H54 (cell line): ENCODE measurements around the gene EWSR1.

ENCODE experiments used
- DNase-seq: peaks from one replicate; pipeline ENCODE4 v3.0.0; 2011; ENCODE audit warnings: low spot score, mixed read lengths; ENCODE audit not compliant: insufficient read length
- FAIRE-seq: peaks from 3 replicates; lab custom pipeline; 2011; peaks lifted over from hg19 to GRCh38; lab: Jason Lieb, UNC
- POLR2A ChIP-seq: IDR thresholded peaks from 2 replicates; pipeline ENCODE4 v1.6.1; 2011; ENCODE audit warnings: low read depth, mild to moderate bottlenecking, low read length

The EWSR1 gene

DNA sequence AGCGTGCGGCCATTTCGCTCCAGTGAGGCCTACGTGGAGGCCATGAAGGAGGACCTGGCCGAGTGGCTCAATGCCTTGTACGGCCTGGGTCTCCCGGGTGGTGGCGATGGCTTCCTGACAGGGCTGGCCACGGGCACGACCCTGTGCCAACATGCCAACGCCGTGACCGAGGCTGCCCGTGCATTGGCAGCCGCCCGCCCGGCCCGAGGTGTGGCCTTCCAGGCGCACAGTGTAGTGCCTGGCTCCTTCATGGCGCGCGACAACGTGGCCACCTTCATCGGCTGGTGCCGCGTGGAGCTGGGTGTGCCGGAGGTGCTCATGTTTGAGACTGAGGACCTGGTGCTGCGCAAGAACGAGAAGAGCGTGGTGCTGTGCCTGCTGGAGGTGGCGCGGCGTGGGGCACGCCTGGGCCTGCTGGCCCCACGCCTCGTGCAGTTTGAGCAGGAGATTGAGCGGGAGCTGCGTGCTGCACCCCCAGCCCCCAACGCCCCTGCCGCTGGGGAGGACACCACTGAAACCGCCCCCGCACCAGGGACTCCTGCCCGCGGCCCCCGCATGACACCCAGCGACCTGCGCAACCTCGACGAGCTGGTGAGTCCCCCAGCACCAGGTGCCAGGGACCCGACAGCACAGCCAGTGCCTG is 40.2 kb downstream of the EWSR1 start:
- no peak for TF ChIP-seq POLR2A
- no peak for DNase-seq
- no peak for FAIRE-seq

DNA sequence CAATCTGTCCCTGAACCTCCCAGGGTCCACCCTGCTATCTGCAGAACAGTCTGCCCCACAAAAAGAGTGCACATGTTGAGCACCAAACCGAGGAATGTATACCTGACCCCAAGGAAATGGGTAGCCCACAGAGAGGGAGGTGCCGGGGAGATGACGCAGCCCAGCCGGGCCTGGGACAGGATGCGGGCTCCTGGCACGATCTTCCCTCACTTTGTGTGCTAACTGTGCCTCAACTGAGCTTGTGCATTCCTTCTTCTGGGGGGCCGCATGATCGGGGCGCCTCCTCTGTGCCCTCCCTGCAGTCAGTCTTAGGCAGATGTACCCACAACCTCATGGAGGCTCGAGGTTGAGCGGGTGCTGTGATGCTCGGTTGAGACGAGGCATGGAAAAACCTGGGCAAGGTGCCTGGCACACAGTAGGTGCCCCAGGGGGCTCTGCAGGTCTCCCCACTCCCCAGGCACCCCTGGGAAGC is 40.8 kb downstream of the EWSR1 start:
- FAIRE-seq (no peak), DNase-seq (peak; percentile 82)
- TF ChIP-seq POLR2A = no peak

DNA sequence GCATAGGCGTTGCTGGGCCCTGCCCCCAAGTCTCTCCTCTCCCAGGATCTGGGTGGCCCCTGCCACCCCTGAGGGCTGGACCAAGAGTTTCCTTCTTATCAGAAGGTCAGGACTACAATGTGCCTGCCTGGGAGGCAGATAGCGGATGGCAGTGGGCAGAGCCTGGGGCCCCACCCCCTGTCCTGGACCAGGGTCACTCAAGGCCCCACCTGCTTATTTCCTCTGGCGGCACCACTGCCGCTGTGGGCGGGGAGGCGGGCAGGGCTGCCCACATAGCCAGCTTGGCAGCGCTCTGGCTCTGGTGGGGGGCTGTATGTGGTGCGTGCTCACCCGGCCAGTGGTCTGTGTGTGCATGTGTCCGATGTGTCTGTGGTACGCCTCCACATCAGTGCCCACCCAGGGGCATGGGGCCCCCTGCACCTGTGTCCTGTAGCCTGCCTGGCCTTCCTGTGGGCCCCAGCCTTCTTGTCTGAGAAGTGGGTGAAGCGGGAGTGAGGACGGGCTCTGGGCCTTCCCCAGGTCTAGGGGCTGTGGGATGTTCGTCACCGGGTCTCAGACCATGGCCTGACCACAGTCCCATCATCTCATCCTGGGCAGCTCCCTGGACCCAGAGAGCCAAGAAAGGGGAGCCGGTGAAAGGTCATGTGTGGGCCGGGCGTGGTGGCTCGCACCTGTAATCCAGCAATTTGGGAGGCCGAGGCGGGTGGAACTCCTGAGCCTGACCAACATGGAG is 41.4 kb downstream of the EWSR1 start:
- DNase-seq = no peak
- no peak for TF ChIP-seq POLR2A
- FAIRE-seq = no peak

DNA sequence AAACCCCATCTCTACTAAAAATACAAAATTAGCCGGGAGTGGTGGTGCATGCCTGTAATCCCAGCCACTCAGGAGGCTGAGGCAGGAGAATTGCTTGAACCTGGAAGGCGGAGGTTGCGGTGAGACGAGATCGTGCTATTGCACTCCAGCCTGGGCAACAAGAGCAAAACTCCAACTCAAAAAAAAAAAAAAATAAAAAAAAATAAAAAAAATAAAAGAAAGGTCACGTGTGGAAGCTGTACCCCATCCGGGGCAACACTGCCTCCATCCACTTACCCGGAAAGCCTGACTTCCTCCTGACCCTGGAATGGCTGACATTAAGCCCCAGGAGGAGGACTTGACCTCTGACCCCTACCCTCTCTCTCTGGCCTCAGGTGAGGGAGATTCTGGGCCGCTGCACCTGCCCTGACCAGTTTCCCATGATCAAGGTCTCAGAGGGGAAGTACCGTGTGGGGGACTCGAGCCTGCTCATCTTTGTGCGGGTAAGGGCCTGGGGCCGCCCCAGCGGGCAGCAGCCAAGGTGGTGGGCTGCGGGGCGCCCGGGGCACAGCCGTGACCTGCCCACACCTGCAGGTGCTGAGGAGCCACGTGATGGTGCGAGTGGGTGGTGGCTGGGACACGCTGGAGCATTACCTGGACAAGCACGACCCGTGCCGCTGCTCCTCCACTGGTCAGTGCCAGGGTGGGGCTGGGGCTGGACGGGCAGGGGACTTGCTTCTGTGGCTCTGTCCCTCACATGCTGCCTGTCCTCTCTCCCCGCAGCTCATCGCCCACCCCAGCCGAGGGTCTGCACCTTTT is 42.2 kb downstream of the EWSR1 start:
- TF ChIP-seq POLR2A = no peak
- FAIRE-seq = no peak
- DNase-seq = no peak

DNA sequence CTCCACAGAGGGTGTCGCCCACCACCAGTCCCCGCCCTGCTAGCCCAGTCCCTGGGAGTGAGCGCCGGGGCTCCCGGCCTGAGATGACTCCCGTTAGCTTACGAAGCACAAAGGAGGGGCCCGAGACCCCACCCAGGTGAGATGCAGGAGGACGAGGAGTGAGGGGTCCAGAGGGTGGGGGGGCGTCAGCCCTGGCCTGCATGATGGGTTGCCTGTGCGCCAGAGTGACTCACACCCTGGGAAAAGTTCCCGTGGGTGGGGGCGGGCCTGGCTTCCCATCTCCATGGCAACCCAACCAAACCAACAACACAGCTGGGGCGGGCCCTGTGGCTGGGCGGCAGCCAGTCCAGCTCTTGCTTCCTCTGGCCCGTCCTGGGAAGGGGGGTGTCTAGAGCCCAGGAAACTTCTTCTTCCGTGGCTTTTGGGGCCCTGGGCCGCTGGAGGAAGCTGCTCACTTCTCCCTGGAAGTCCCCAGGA is 42.8 kb downstream of the EWSR1 start:
- FAIRE-seq (peak; percentile 52), DNase-seq (peak; percentile 93)
- TF ChIP-seq POLR2A = no peak

DNA sequence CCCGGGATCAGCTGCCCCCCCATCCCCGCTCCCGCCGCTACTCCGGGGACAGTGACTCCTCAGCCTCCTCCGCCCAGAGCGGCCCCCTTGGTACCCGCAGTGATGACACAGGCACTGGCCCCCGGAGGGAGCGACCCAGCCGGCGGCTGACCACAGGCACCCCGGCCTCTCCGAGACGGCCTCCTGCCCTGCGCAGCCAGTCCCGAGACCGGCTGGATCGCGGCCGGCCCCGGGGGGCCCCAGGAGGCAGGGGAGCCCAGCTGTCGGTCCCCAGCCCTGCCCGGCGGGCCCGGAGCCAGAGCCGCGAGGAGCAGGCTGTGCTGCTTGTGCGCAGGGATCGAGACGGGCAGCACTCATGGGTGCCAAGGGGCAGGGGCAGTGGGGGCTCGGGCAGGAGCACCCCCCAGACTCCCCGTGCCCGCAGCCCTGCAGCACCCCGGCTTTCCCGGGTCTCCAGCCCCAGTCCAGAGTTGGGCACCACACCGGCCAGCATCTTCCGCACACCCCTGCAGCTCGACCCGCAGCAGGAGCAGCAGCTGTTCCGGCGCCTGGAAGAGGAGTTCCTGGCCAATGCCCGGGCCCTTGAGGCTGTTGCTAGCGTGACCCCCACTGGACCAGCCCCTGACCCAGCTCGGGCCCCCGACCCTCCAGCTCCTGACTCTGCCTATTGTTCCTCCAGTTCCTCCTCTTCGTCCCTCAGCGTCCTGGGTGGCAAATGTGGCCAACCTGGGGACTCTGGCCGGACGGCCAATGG is 43.6 kb downstream of the EWSR1 start:
- FAIRE-seq = no peak
- no peak for DNase-seq
- no peak for TF ChIP-seq POLR2A

DNA sequence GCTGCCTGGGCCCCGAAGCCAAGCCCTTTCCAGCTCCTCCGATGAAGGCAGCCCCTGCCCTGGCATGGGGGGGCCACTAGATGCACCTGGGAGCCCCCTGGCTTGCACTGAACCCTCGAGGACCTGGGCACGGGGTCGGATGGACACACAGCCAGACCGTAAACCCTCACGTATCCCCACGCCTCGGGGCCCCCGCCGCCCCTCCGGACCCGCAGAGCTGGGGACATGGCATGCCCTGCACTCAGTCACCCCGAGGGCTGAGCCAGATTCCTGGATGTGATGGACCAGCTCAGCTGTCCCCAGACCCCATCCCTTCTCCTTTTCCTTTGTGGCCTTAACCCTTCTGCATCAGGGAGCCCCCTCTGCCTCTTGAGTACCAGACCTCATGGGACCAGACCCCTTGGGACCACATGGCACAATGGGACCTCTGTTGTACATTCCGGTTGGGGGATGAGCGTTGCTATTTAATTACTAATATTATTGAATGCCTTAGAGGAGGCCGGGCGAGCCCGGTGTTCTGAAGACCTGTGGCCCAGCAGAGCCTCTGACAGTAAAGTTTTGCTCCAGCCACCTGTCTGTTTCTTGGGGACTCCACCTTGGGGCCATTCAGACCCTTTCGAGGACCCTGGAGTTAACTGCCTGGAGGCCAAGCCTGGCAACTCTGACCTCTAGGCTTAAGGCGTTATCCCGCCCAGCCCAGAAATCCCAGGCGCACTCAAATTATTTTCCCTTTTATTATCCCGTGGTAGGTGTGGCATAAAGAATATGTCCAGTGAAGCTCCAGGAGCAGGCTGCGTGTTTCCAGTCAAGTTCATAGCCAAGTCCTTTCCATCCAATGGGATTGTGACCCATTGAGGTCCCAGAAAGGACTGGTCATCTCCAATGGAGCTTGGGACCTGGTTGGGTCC is 44.4 kb downstream of the EWSR1 start:
- DNase-seq (no peak), FAIRE-seq (no peak)
- no peak for TF ChIP-seq POLR2A

DNA sequence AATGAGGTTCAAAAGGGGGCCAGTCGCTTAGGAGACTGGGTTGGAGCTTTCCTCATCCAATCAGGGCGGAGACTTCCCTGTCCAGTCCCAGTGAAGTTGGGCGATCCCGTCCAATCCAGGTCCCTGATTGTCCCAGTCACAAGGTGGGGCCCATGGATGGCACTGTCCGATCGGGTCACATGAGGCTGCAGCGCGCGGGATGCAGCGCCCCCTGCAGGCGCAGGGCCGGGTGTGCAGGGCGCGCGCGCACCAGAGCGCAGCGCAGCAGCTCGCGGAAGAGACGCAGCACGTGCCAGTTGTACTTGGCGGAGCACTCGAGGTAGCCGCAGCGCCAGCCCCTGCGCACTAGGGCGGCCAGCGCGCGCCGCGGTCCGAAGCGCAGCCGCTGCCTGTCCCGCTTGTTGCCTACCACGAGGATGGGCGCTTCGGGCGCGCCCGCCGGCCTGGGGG is 45.1 kb downstream of the EWSR1 start:
- TF ChIP-seq POLR2A = no peak
- no peak for DNase-seq
- FAIRE-seq = no peak

DNA sequence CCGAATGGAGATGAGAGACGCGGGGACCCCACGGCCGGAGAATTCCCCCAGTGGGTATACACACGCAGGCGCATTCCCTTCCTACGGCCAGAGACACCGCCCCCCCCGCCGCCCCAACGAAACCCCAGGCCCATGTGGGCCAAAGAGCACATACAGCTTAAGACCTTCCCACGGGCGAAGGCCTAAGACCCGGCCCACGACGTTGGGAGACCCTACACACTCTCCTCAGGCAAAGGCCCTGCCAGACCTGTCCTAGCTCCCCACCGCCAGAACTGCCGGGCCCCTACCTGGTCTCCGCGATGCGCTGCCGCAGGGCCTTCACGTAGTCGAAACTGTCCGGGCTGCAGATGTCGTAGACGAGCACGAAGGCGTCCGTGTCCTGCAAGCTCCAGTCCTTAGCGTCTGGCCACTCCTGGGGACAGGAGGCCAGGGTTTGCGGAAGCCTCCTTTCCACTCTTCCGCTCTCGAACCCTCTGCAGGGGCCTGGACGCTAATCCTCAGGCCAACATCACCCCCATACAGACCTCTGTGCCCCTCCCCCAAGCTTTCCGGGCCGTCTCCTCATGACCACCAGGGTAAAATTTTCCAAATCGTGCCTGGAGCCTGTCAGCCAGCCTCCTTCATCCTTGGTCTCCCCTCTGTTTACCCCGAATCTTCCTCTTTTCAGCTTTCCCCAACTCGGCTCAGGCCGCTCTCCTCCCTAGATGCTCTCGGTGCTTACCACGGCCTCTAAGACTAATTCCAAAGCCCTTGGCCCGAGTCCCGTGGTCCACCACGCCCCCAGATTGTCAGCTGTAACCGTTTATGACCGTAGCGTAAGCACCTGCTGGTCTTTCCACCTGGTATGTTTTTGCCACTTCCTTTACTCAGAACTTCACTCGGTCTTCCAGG is 45.8 kb downstream of the EWSR1 start:
- TF ChIP-seq POLR2A = no peak
- FAIRE-seq = no peak
- DNase-seq = no peak

DNA sequence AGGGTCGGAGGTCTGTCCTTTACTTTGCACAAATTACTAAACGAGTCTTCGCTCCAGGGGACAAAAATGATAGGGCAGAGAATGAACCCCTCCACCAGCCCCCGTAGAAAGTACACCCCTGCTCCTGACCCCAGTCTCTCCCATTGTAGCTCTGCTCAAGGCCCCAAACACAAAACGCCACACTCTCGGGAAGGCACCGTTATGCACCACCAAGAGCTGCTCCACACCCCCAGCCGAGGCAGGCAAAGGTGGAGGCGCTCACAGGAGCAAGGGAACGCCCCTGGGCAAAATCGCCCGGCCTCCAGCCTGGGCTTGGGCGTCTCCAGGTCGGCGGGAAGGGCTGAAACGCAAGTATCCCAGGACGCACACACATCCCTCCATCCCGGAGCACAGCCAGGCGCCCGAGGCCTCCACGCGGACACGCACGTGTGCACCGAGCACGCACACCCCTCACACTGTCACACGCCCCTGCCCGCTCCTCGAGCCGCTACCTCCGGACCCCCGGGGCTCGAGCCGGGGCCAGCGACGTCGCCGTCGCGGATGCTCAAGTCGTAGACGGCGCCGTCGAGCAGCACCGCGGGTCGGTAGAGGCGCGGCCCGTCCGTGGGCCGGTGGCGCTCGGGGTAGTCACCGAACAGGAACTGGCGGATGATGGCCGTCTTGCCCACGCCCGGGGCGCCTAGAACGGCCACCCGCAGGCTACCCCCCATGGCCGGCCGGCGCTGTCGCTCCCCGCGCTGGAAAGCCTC is 46.6 kb downstream of the EWSR1 start:
- FAIRE-seq (no peak), DNase-seq (no peak)
- TF ChIP-seq POLR2A = no peak
